Keratinocyte (primary cell): ENCODE data around the gene FAIM2. TPM values are rescaled to one million over a fixed set of nuclear protein-coding genes. Genes with fewer than 3 reads are reported as not detected.

Source experiments
- DNase-seq: peaks from one replicate; pipeline ENCODE4 v3.0.0-alpha.2; 2011; ENCODE audit warnings: low read depth, missing footprints, low spot score
- FAIRE-seq: peaks from 2 replicates; lab custom pipeline; 2011; peaks lifted over from hg19 to GRCh38; lab: Jason Lieb, UNC
- H2AFZ ChIP-seq: 2 replicates; pipeline ENCODE4 v1.6.0; 2012; ENCODE audit warnings: low read length, control low read depth, inconsistent platforms; ENCODE audit not compliant: control insufficient read depth
- H3K27ac ChIP-seq: 2 replicates; pipeline ENCODE4 v1.5.1; 2011; ENCODE audit warnings: low read length; ENCODE audit not compliant: control insufficient read depth, insufficient read depth
- H3K27me3 ChIP-seq: 3 replicates; pipeline ENCODE4 v1.6.0; 2011; ENCODE audit warnings: low read length; ENCODE audit not compliant: control insufficient read depth, insufficient read depth; ENCODE audit errors: extremely low read depth
- H3K36me3 ChIP-seq, 2 experiments: 2 replicates in 1 of 2; 3 replicates in 1 of 2; pipeline ENCODE4 v1.5.1; 2011; ENCODE audit warnings: low read length in 2 of 2, mild to moderate bottlenecking in 1 of 2; ENCODE audit not compliant: control insufficient read depth in 2 of 2, insufficient read depth in 2 of 2; ENCODE audit errors: extremely low read depth in 1 of 2
- H3K4me1 ChIP-seq: 3 replicates; pipeline ENCODE4 v1.5.1; 2011; ENCODE audit warnings: low read length; ENCODE audit not compliant: control insufficient read depth, insufficient read depth; ENCODE audit errors: extremely low read depth
- H3K4me2 ChIP-seq: 3 replicates; pipeline ENCODE4 v1.6.0; 2011; ENCODE audit warnings: low read depth, low read length; ENCODE audit not compliant: control insufficient read depth, insufficient read depth; ENCODE audit errors: extremely low read depth
- H3K4me3 ChIP-seq, 3 experiments: fragments of 200-600 bp in 1 of 3; sonication (generic) in 1 of 3; 2 replicates in 2 of 3; 3 replicates in 1 of 3; pipeline ENCODE4 v1.5.1; 2011 to 2016; ENCODE audit warnings: low read length in 3 of 3, mild to moderate bottlenecking in 3 of 3, control low read depth in 2 of 3, inconsistent platforms in 1 of 3, low read depth in 1 of 3, mixed read lengths in 1 of 3, mixed run types in 1 of 3, moderate library complexity in 1 of 3; ENCODE audit not compliant: control insufficient read depth in 2 of 3, insufficient read depth in 2 of 3; ENCODE audit errors: extremely low read depth in 1 of 3
- H3K79me2 ChIP-seq: 2 replicates; pipeline ENCODE4 v1.6.0; 2012; ENCODE audit warnings: low read length; ENCODE audit not compliant: control insufficient read depth, insufficient read depth
- H3K9ac ChIP-seq: 3 replicates; pipeline ENCODE4 v1.6.0; 2011; ENCODE audit warnings: low read length; ENCODE audit not compliant: control insufficient read depth, insufficient read depth; ENCODE audit errors: extremely low read depth
- H3K9me1 ChIP-seq: 3 replicates; pipeline ENCODE4 v1.6.0; 2011; ENCODE audit warnings: low read length; ENCODE audit not compliant: control insufficient read depth, insufficient read depth; ENCODE audit errors: extremely low read depth
- H3K9me3 ChIP-seq: 2 replicates; pipeline ENCODE4 v1.5.1; 2012; ENCODE audit warnings: low read depth, low read length; ENCODE audit not compliant: control insufficient read depth
- H4K20me1 ChIP-seq: 3 replicates; pipeline ENCODE4 v1.6.0; 2011; ENCODE audit warnings: low read length; ENCODE audit not compliant: control insufficient read depth, insufficient read depth; ENCODE audit errors: extremely low read depth
- EZH2 ChIP-seq: IDR thresholded peaks from one replicate; pipeline ENCODE4 v1.6.1; 2012; ENCODE audit warnings: inconsistent platforms, mild to moderate bottlenecking, low read length, moderate library complexity
- dilution Hi-C: fragments of 300-500 bp; cut with MboI; formaldehyde crosslinking; loops from one replicate; pipeline ENCODE4 v1.7.0; 2020; ENCODE audit warnings: low sequenced_read_pairs; ENCODE audit not compliant: extremely low pct_ligation_motif_present
- polyA plus RNA-seq, 5 experiments: library from polyadenylated mRNA; depleted of rRNA in 3 of 5; stranded (reverse) in 3 of 5; stranded (forward) in 1 of 5; unstranded in 1 of 5; fragments of >200 nt; gene quantifications; 1 replicate in 1 of 5; 2 replicates in 3 of 5; 3 replicates in 1 of 5; pipeline versions ENCODE4 v1.2.1 to v1.2.3, GENCODE V29; 2011 to 2012; ENCODE audit warnings: missing spikeins in 2 of 5, low read depth in 1 of 5, low replicate concordance in 1 of 5
- TF ChIP-seq, protein P1 (sequence below), 3 experiments: IDR thresholded peaks in 1 of 3; conservative IDR thresholded peaks in 1 of 3; optimal IDR thresholded peaks in 1 of 3; 2 replicates in 2 of 3; 3 replicates in 1 of 3; pipeline versions ENCODE3 to v1.5.1; 2011; ENCODE audit warnings: low read length in 3 of 3, mild to moderate bottlenecking in 3 of 3, moderate library complexity in 2 of 3, control low read depth in 1 of 3, inconsistent platforms in 1 of 3; ENCODE audit not compliant: insufficient read depth in 2 of 3; ENCODE audit errors: extremely low read depth in 1 of 3

Gene FAIM2
- polyA plus RNA-seq, 1 donor (not counting 4 experiments of a cell fraction or from before 2014, with no cell fraction given): not detected

DNA sequence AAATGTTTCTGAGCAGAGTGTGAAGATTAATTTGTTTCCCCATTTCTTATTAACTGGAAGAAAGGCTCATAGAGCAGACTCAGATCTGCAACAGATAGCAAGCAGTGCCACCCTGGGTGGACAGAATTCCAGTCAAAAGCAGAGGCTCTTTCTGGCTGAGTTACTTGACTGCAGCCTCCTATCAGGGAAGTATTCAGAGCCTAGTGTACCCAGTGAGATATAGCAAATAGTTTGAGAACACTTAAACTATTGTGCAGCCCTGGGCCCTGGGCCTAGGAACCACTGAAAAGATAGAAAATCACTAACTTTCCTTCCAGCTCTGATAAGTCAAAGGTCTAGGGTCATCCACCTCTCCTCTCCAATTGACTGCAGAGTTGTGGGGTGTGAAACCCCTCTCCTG, 35.6 kb upstream of the FAIM2 start:
- Histone ChIP-seq H3K36me3 (no peaks in the 10 kb centered on the region), H4K20me1 (no peaks in the 10 kb centered on the region), H3K9ac (no peak overlapping the region), H3K9me3 (no peaks in the 10 kb centered on the region), H2AFZ (no peak overlapping the region), H3K4me2 (no peak overlapping the region), H3K27ac (no peak overlapping the region), H3K27me3 (no peaks in the 10 kb centered on the region), H3K9me1 (no peaks in the 10 kb centered on the region), H3K4me3 (no peak overlapping the region), H3K4me1 (peaks cover 31% of the 10 kb centered on the region), H3K79me2 (no peaks in the 10 kb centered on the region)
- dilution Hi-C loops: no loop called here
- DNase-seq (no peak), FAIRE-seq (no peak)
- TF ChIP-seq, protein P1, sequence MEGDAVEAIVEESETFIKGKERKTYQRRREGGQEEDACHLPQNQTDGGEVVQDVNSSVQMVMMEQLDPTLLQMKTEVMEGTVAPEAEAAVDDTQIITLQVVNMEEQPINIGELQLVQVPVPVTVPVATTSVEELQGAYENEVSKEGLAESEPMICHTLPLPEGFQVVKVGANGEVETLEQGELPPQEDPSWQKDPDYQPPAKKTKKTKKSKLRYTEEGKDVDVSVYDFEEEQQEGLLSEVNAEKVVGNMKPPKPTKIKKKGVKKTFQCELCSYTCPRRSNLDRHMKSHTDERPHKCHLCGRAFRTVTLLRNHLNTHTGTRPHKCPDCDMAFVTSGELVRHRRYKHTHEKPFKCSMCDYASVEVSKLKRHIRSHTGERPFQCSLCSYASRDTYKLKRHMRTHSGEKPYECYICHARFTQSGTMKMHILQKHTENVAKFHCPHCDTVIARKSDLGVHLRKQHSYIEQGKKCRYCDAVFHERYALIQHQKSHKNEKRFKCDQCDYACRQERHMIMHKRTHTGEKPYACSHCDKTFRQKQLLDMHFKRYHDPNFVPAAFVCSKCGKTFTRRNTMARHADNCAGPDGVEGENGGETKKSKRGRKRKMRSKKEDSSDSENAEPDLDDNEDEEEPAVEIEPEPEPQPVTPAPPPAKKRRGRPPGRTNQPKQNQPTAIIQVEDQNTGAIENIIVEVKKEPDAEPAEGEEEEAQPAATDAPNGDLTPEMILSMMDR (optimal IDR thresholded peaks at IDR 0.05 in 1 of 3, IDR thresholded peaks at IDR 0.05 in 1 of 3, conservative IDR thresholded peaks at IDR 0.05 in 1 of 3; ENCODE audit: extremely low read depth in 1 of 3, insufficient read depth in 2 of 3, low read length in 3 of 3): no peak
- TF ChIP-seq EZH2: no peak

DNA sequence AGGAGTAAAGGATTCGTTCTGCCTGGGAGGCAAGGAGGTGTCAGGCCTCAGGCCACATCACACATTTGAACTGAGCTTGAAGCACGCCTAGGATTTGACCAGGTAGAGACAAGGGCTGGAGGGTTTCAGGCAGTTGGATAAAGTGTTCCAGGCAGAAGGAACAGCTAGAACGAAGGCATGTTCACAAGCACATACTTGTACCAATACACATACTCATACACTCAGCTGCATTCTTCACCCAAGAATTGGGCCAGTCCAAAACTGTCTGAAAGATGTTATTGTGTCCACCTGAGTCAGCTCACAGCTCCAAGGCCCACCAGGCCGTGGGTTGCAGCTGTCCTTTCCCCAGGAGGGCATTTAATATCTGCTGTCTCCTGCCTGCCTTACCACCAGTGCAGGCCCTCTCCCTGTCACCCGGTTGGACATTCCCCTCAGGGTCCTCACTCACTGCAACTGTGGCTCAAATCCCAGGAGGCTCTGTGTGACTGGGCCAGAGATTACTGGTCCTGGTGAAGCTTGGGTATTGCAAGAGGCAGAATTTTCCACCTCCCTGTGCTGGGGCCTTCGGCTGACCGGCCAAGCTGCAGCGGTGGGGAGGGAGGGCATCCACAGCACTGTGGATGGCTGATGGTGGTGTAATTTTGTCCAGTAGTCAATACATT, 34.1 kb upstream of the FAIM2 start:
- Histone ChIP-seq H3K4me3 (peak overlapping the region in 2 of 3 experiments; percentile 18 to 32), H2AFZ (peak overlapping the region; percentile 73), H3K9ac (peak overlapping the region; percentile 22), H3K9me3 (no peaks in the 10 kb centered on the region), H3K9me1 (no peaks in the 10 kb centered on the region), H3K4me1 (peaks cover 25% of the 10 kb centered on the region), H3K79me2 (no peaks in the 10 kb centered on the region), H3K36me3 (no peaks in the 10 kb centered on the region), H3K27me3 (no peaks in the 10 kb centered on the region), H4K20me1 (no peaks in the 10 kb centered on the region), H3K27ac (peak overlapping the region; percentile 59), H3K4me2 (peak overlapping the region; percentile 65)
- TF ChIP-seq, protein P1 (optimal IDR thresholded peaks at IDR 0.05 in 1 of 3, IDR thresholded peaks at IDR 0.05 in 1 of 3, conservative IDR thresholded peaks at IDR 0.05 in 1 of 3; ENCODE audit: extremely low read depth in 1 of 3, insufficient read depth in 2 of 3, low read length in 3 of 3): no peak
- no peak for TF ChIP-seq EZH2
- DNase-seq (peak; percentile 38), FAIRE-seq (peak; percentile 99)
- dilution Hi-C loops: no loop called here
